Stimulated activated CD4-positive, alpha-beta T cell treated with anti-CD3 and anti-CD28 coated beads, Interleukin-4, amount 100 ng/mL, for 48 hours (primary cell): ENCODE data around the gene MED12L.
A peak's percentile ranks its signal among the peaks of the same experiment; 100 is the strongest.

Experiments
- DNase-seq, 2 donors: peaks; one replicate each; pipeline ENCODE4 v3.0.0-alpha.2; 2020; ENCODE audit warnings: low read depth in 2 of 2

The MED12L gene

GRCh38 chr3:151178208-151178845 lies 92.9 kb downstream of the MED12L start:
- no peak for DNase-seq

- no peak for DNase-seq
Observed at GRCh38 chr3:151182349-151183079, 97.0 kb downstream of the MED12L start.

- no peak for DNase-seq
Observed at GRCh38 chr3:151183265-151183671, 97.8 kb downstream of the MED12L start.

GRCh38 chr3:151191095-151191494 lies 105.6 kb downstream of the MED12L start:
- DNase-seq, result no peak

GRCh38 chr3:151192545-151192944 lies 107.1 kb downstream of the MED12L start:
- no peak for DNase-seq

GRCh38 chr3:151195826-151196225 lies 110.4 kb downstream of the MED12L start:
- DNase-seq, result no peak

GRCh38 chr3:151196434-151196833 lies 111.0 kb downstream of the MED12L start:
- no peak for DNase-seq

- DNase-seq, result no peak
Observed at GRCh38 chr3:151197228-151197627, 111.8 kb downstream of the MED12L start.

- DNase-seq, result no peak
Observed at GRCh38 chr3:151197981-151198767, 112.7 kb downstream of the MED12L start.

GRCh38 chr3:151198849-151199248 lies 113.4 kb downstream of the MED12L start:
- no peak for DNase-seq

- no peak for DNase-seq
Observed at GRCh38 chr3:151199554-151200438, 114.3 kb downstream of the MED12L start.

- no peak for DNase-seq
Observed at GRCh38 chr3:151200586-151200985, 115.1 kb downstream of the MED12L start.

GRCh38 chr3:151201051-151201730 lies 115.7 kb downstream of the MED12L start:
- DNase-seq, result no peak

- DNase-seq, result peak; percentile 31 to 51
Observed at GRCh38 chr3:151203051-151203420, 117.6 kb downstream of the MED12L start, which contains the start of gene GPR171. TSS of gene GPR171 (minus strand) at chr3:151203216. CDS start at chr3:151199386, 3,830 bp downstream.

- DNase-seq, result no peak
Observed at GRCh38 chr3:151204530-151205402, 119.3 kb downstream of the MED12L start.

GRCh38 chr3:151205482-151205881 lies 120.0 kb downstream of the MED12L start:
- DNase-seq, result no peak

- DNase-seq, result no peak
Observed at GRCh38 chr3:151206201-151206600, 120.7 kb downstream of the MED12L start.

- DNase-seq, result no peak
Observed at GRCh38 chr3:151209654-151210053, 124.2 kb downstream of the MED12L start.

- no peak for DNase-seq
Observed at GRCh38 chr3:151210676-151211381, 125.4 kb downstream of the MED12L start.
